H54 (cell line): ENCODE measurements around the gene FBLN1.

Experiments used
- DNase-seq: peaks from one replicate; pipeline ENCODE4 v3.0.0; 2011; ENCODE audit warnings: low spot score, mixed read lengths; ENCODE audit not compliant: insufficient read length
- FAIRE-seq: peaks from 3 replicates; lab custom pipeline; 2011; peaks lifted over from hg19 to GRCh38; lab: Jason Lieb, UNC
- POLR2A ChIP-seq: IDR thresholded peaks from 2 replicates; pipeline ENCODE4 v1.6.1; 2011; ENCODE audit warnings: low read depth, mild to moderate bottlenecking, low read length

Gene FBLN1

GRCh38 chr22:45503816-45504372, 1.2 kb downstream of the FBLN1 start:
- DNase-seq (no peak), FAIRE-seq (no peak)
- no peak for TF ChIP-seq POLR2A

- TF ChIP-seq POLR2A, result no peak
- DNase-seq (no peak), FAIRE-seq (no peak)
Measured at GRCh38 chr22:45504373-45505341, 2.0 kb downstream of the FBLN1 start.

- no peak for FAIRE-seq
- no peak for DNase-seq
- no peak for TF ChIP-seq POLR2A
Measured at GRCh38 chr22:45505991-45506747, 3.5 kb downstream of the FBLN1 start.

- FAIRE-seq (no peak), DNase-seq (no peak)
- no peak for TF ChIP-seq POLR2A
Measured at GRCh38 chr22:45506816-45507360, 4.2 kb downstream of the FBLN1 start.

GRCh38 chr22:45507798-45508197, 5.1 kb downstream of the FBLN1 start:
- DNase-seq (no peak), FAIRE-seq (no peak)
- no peak for TF ChIP-seq POLR2A

- DNase-seq (no peak), FAIRE-seq (no peak)
- no peak for TF ChIP-seq POLR2A
Measured at GRCh38 chr22:45508814-45509213, 6.1 kb downstream of the FBLN1 start.

GRCh38 chr22:45510376-45511232, 7.9 kb downstream of the FBLN1 start:
- no peak for DNase-seq
- TF ChIP-seq POLR2A, result no peak
- no peak for FAIRE-seq

- DNase-seq (no peak), FAIRE-seq (no peak)
- TF ChIP-seq POLR2A, result no peak
Measured at GRCh38 chr22:45511847-45512261, 9.2 kb downstream of the FBLN1 start.

GRCh38 chr22:45512363-45512762, 9.7 kb downstream of the FBLN1 start:
- DNase-seq, result no peak
- FAIRE-seq, result no peak
- no peak for TF ChIP-seq POLR2A

GRCh38 chr22:45515676-45516075, 13.0 kb downstream of the FBLN1 start:
- DNase-seq (no peak), FAIRE-seq (no peak)
- no peak for TF ChIP-seq POLR2A

- DNase-seq, result no peak
- FAIRE-seq, result no peak
- no peak for TF ChIP-seq POLR2A
Measured at GRCh38 chr22:45516163-45516562, 13.5 kb downstream of the FBLN1 start.

- DNase-seq (peak; percentile 73), FAIRE-seq (peak; percentile 48)
- no peak for TF ChIP-seq POLR2A
Measured at GRCh38 chr22:45516923-45517675, 14.4 kb downstream of the FBLN1 start.
